ENCODE results near the gene CYP27C1. TPM values are rescaled to one million over a fixed set of nuclear protein-coding genes. Genes with fewer than 3 reads are reported as not detected.

The CYP27C1 gene
- total RNA-seq, 1 experiment from 2014 or later: not detected

DNA sequence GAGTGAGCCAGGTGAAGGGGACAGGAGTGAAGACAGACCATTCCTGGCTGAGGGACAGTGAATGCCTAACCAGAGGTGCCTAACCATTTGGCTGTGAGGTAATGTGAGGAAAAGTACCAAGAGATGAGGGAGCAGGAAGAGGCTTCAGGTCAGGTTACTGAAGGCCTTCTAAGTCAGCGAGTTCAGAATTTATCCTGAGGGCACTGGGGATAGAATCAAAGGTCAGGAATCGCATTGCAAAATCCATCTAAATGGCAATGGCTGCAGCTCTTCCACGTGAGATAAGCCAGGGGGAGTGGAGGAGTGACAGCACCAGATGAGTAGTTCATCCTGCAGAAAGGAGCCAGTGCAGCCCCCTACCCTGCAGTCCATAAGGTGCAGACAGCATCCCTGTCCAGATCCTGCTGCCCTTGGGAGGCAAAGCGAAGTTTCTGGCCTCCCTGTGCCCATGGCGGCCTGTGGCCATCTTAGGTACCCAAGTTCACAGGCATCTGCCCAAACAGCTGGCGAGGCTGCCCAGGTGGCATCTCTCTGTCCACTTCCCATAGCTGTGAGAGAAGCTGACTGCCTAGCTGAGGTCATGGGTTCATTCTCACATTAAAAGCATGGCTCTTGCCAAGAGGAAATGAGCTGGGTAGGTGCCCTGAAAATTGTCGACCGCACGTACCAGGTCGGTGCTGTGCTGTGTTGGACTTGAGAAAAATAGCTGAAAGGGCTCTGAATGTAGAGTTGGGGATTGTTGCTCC lies 49.5 kb downstream of the CYP27C1 start:
- no peaks in the 10 kb centered on the region for H3K79me2 ChIP-seq (ENCODE audit: insufficient read depth, low read length)
- CTCF ChIA-PET: no interaction called here

GRCh38 chr2:127170021-127170420 lies 50.1 kb downstream of the CYP27C1 start:
- Histone ChIP-seq H3K9ac (ENCODE audit: low read length) (no peak overlapping the region), H4K20me1 (ENCODE audit: insufficient read depth) (no peaks in the 10 kb centered on the region), H3K9me3 (ENCODE audit: control insufficient read depth in 1 of 2, insufficient read depth in 1 of 2, low read depth in 1 of 2, low read length in 2 of 2) (no peaks in the 10 kb centered on the region), H3K27me3 (ENCODE audit: insufficient read depth, low read length) (no peaks in the 10 kb centered on the region), H3K79me2 (ENCODE audit: insufficient read depth, low read length) (no peaks in the 10 kb centered on the region), H2AFZ (ENCODE audit: low read depth, low read length, poor library complexity, severe bottlenecking) (no peak overlapping the region), H3K9me2 (ENCODE audit: insufficient read depth) (no peaks in the 10 kb centered on the region), H3K4me2 (ENCODE audit: low read length) (no peak overlapping the region), H3K36me3 (ENCODE audit: control insufficient read depth in 1 of 2, insufficient read depth in 2 of 2, low read length in 2 of 2) (no peaks in the 10 kb centered on the region), H3K4me1 (ENCODE audit: control insufficient read depth in 1 of 2, insufficient read depth in 2 of 2, low read length in 2 of 2) (no peaks in the 10 kb centered on the region; a peak in 1 of 4 replicates), H3K27ac (ENCODE audit: low read depth, low read length) (no peak overlapping the region), H3K4me3 (replicated peaks in 1 of 2; ENCODE audit: low read depth in 1 of 2, low read length in 2 of 2) (no peak overlapping the region)
- ATAC-seq: no peak
- CTCF ChIA-PET: no interaction called here
- RAD21 ChIA-PET (ENCODE audit: low non-redundant PET in 1 of 2, low total read pairs in 2 of 2, uncharacterized antibody in 2 of 2, unreplicated experiment in 2 of 2): no interaction called here
- no TSS peak for BruUV-seq (replicated peaks)
- no peak for DNase-seq (ENCODE audit: low read depth, low spot score)
- POLR2A ChIA-PET: no interaction called here
- intact Hi-C loops (cut with micrococcal nuclease): no loop called here
- TF ChIP-seq JUND (IDR thresholded peaks at IDR 0.05) (no peak), POLR2AphosphoS5 (IDR thresholded peaks at IDR 0.05; ENCODE audit: low read depth, low read length) (no peak), YY1 (IDR thresholded peaks at IDR 0.05; ENCODE audit: extremely low read depth, insufficient replicate concordance, low read depth, low read length) (no peak), TCF7L2 (IDR thresholded peaks at IDR 0.05; ENCODE audit: borderline replicate concordance, extremely low read depth, insufficient read depth, insufficient read length) (no peak), CBX3 (IDR thresholded peaks at IDR 0.05; ENCODE audit: low read depth) (no peak), CTCF (IDR thresholded peaks at IDR 0.05 in 2 of 3, conservative IDR thresholded peaks at IDR 0.05 in 1 of 3; ENCODE audit: borderline replicate concordance in 1 of 3, insufficient read depth in 1 of 3, low read depth in 2 of 3, low read length in 2 of 3) (no peak), SP1 (IDR thresholded peaks at IDR 0.05; ENCODE audit: low read depth) (no peak), EGR1 (IDR thresholded peaks at IDR 0.05; ENCODE audit: low read depth) (no peak), ZFX (IDR thresholded peaks at IDR 0.05) (no peak), ZNF274 (IDR thresholded peaks at IDR 0.05; ENCODE audit: low read depth, low read length) (no peak), ELF1 (IDR thresholded peaks at IDR 0.05; ENCODE audit: borderline replicate concordance, low read depth) (no peak)
- TF ChIP-seq, protein P1, sequence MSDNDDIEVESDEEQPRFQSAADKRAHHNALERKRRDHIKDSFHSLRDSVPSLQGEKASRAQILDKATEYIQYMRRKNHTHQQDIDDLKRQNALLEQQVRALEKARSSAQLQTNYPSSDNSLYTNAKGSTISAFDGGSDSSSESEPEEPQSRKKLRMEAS (IDR thresholded peaks at IDR 0.05): no peak
- TF ChIP-seq, protein P2, sequence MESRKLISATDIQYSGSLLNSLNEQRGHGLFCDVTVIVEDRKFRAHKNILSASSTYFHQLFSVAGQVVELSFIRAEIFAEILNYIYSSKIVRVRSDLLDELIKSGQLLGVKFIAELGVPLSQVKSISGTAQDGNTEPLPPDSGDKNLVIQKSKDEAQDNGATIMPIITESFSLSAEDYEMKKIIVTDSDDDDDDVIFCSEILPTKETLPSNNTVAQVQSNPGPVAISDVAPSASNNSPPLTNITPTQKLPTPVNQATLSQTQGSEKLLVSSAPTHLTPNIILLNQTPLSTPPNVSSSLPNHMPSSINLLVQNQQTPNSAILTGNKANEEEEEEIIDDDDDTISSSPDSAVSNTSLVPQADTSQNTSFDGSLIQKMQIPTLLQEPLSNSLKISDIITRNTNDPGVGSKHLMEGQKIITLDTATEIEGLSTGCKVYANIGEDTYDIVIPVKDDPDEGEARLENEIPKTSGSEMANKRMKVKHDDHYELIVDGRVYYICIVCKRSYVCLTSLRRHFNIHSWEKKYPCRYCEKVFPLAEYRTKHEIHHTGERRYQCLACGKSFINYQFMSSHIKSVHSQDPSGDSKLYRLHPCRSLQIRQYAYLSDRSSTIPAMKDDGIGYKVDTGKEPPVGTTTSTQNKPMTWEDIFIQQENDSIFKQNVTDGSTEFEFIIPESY (IDR thresholded peaks at IDR 0.05; ENCODE audit: extremely low read depth, insufficient replicate concordance, low read length): no peak

More for the DNA sequence above, 49.5 kb downstream of the CYP27C1 start:
- ATAC-seq (no peak), DNase-seq (ENCODE audit: low read depth, low spot score) (no peak)
- no TSS peak for BruUV-seq (replicated peaks)
- H3K4me1 ChIP-seq (ENCODE audit: control insufficient read depth in 1 of 2, insufficient read depth in 2 of 2, low read length in 2 of 2): no peaks in the 10 kb centered on the region; a peak in 1 of 4 replicates
- H3K9me3 ChIP-seq (ENCODE audit: control insufficient read depth in 1 of 2, insufficient read depth in 1 of 2, low read depth in 1 of 2, low read length in 2 of 2): no peaks in the 10 kb centered on the region
- no peaks in the 10 kb centered on the region for H4K20me1 ChIP-seq (ENCODE audit: insufficient read depth)
- H3K4me2 ChIP-seq (ENCODE audit: low read length): no peak overlapping the region
- intact Hi-C loops (cut with micrococcal nuclease): no loop called here
- no peaks in the 10 kb centered on the region for H3K27me3 ChIP-seq (ENCODE audit: insufficient read depth, low read length)
- no peak overlapping the region for H3K27ac ChIP-seq (ENCODE audit: low read depth, low read length)
- H3K4me3 ChIP-seq (replicated peaks in 1 of 2; ENCODE audit: low read depth in 1 of 2, low read length in 2 of 2): no peak overlapping the region
- no peaks in the 10 kb centered on the region for H3K9me2 ChIP-seq (ENCODE audit: insufficient read depth)
- ChIA-PET RAD21 (ENCODE audit: low non-redundant PET in 1 of 2, low total read pairs in 2 of 2, uncharacterized antibody in 2 of 2, unreplicated experiment in 2 of 2) (no interaction called here), POLR2A (no interaction called here)
- no peaks in the 10 kb centered on the region for H3K36me3 ChIP-seq (ENCODE audit: control insufficient read depth in 1 of 2, insufficient read depth in 2 of 2, low read length in 2 of 2)
- H2AFZ ChIP-seq (ENCODE audit: low read depth, low read length, poor library complexity, severe bottlenecking): no peak overlapping the region
- H3K9ac ChIP-seq (ENCODE audit: low read length): no peak overlapping the region
- no peak for TF ChIP-seq CEBPB (IDR thresholded peaks at IDR 0.05; ENCODE audit: low read depth)
- TF ChIP-seq ELF1 (IDR thresholded peaks at IDR 0.05; ENCODE audit: borderline replicate concordance, low read depth): no peak
- no peak for TF ChIP-seq POLR2A (IDR thresholded peaks at IDR 0.05; ENCODE audit: borderline replicate concordance, extremely low read depth, insufficient read depth, insufficient read length)
- TF ChIP-seq SIN3A (IDR thresholded peaks at IDR 0.05; ENCODE audit: low read depth): no peak
- no peak for TF ChIP-seq FOSL1 (IDR thresholded peaks at IDR 0.05; ENCODE audit: low read depth)
- TF ChIP-seq JUND (IDR thresholded peaks at IDR 0.05): no peak
- TF ChIP-seq SRF (IDR thresholded peaks at IDR 0.05; ENCODE audit: low read depth): no peak
- no peak for TF ChIP-seq YY1 (IDR thresholded peaks at IDR 0.05; ENCODE audit: extremely low read depth, insufficient replicate concordance, low read depth, low read length)
